NT2/D1 (cell line): Measurements from ENCODE around the gene TMEM240.
"Not testable (repeated sequence)": the region's sequence is repeated elsewhere in the genome, so short reads cannot be mapped to it uniquely, and the experiment has no call there.

Experiments used
- DNase-seq: peaks from one replicate; pipeline ENCODE4 v3.0.0-alpha.2; 2011; ENCODE audit warnings: low read depth, low spot score
- H3K27me3 ChIP-seq: 2 replicates; pipeline ENCODE4 v1.6.0; 2011; ENCODE audit warnings: mild to moderate bottlenecking; ENCODE audit not compliant: insufficient read length, insufficient read depth
- H3K36me3 ChIP-seq: 2 replicates; pipeline ENCODE4 v1.6.1; 2011; ENCODE audit warnings: mild to moderate bottlenecking, low read length, mixed read lengths; ENCODE audit not compliant: insufficient read depth, insufficient read length
- H3K4me1 ChIP-seq: 2 replicates; pipeline ENCODE4 v1.5.1; 2011; ENCODE audit not compliant: insufficient read depth, insufficient read length
- H3K4me3 ChIP-seq: 2 replicates; pipeline ENCODE4 v1.5.1; 2011; ENCODE audit warnings: low read depth; ENCODE audit not compliant: insufficient read length
- H3K9ac ChIP-seq: 2 replicates; pipeline ENCODE4 v1.6.0; 2011; ENCODE audit warnings: low read depth; ENCODE audit not compliant: insufficient read length
- H3K9me3 ChIP-seq: 2 replicates; pipeline ENCODE4 v1.5.1; 2011; ENCODE audit warnings: mild to moderate bottlenecking, low read length; ENCODE audit not compliant: insufficient read depth
- SUZ12 ChIP-seq: IDR thresholded peaks from 2 replicates; pipeline ENCODE4 v1.6.1; 2011; ENCODE audit not compliant: insufficient read length, insufficient read depth; ENCODE audit errors: extremely low read depth
- YY1 ChIP-seq: IDR thresholded peaks from 2 replicates; pipeline ENCODE4 v1.6.1; 2011; ENCODE audit not compliant: insufficient read length, insufficient read depth
- ZNF274 ChIP-seq: IDR thresholded peaks from 2 replicates; pipeline ENCODE4 v1.6.1; 2011; ENCODE audit warnings: mild to moderate bottlenecking, low read depth, low read length

The TMEM240 gene

DNA sequence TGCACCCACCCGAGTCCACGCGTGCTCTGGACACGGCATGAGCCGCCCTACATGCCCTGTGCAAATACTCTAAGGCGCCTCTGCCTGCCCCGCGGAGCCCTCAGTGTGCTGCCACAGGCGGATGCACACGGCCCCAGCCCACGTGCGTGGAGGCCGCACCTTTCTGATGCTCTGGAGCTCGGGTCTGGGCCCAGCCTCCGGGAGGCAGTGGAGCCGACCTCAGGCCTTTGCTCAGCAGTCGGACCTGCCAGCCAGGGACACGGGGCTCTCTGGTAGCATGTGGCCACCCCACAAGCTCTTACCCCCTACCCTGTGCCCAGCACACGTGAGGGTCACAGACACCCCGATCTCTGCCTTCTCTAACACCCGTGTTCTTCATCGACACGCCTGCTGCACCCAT, 2.1 kb downstream of the TMEM240 start:
- no peak for TF ChIP-seq ZNF274
- H3K36me3 ChIP-seq = peaks cover 45% of the 10 kb centered on the region
- no peak for DNase-seq

DNA sequence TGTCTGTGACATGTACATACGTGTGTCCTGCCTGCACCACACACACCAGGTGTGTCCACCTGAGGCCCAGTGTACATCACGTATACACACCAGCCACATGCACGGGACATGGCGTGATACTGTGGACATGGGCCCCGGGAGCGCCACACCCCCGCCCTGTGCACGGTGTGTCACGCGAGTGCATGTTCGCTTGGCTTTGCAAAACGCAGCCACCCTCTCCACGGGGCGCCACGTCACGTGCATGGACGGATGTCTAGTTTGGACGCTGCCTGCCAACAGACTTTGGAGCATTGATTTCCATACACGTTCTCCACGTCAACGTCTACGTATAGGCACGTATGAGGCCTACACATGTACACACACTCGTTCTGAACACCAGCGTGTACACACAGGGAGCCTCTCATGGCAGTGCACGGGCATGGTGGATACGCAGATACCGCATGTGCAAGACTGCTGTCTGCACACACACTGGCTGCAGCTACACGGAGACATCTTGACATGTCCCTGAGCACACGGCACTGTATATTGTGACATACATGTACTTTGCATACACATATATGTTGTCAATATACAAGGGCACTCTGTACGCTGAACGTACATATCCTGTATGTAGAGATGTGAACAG, 2.7 kb downstream of the TMEM240 start:
- no peaks in the 10 kb centered on the region for H3K27me3 ChIP-seq
- TF ChIP-seq ZNF274 (no peak), YY1 (no peak), SUZ12 (no peak)

More for the DNA sequence above, 2.1 kb downstream of the TMEM240 start:
- no peak overlapping the region for H3K4me3 ChIP-seq
- peaks cover 11% of the 10 kb centered on the region for H3K4me1 ChIP-seq
- H3K27me3 ChIP-seq = no peaks in the 10 kb centered on the region
- H3K9ac ChIP-seq = no peak overlapping the region
- no peaks in the 10 kb centered on the region for H3K9me3 ChIP-seq

DNA sequence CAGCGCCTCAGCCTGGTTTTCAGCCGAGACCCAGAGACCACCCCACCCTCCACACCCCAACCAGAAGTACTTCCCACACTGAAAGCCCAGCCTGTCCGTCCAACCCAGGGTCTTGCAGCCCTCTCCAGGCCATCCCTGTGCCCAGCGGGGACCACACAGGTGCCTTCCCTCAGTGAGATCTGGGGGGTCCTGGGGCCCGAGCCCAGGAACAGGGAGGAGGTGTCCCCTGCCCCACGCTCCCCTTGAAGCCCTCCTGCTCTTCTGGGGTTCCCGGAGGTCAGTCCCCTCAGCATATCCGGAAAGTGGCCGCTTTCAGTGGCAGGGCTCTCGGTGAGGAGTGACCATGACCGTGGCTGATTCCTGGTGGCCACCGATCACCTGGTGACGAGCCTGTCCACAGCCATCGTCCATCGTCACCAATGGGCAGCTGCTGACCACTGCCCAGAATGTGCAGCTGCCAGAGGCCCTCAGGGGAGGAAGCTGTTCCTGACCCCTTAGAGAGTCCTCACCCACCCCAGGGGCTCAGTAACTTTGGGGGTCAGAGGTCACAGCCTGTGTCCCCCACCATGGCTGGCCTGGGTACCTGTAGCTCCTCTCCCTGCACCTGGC, 3.4 kb downstream of the TMEM240 start:
- DNase-seq = no peak
- H3K4me3 ChIP-seq = no peak overlapping the region

More for the DNA sequence above, 2.7 kb downstream of the TMEM240 start:
- DNase-seq = no peak
- Histone ChIP-seq H3K4me1 (peaks cover 11% of the 10 kb centered on the region), H3K9ac (no peak overlapping the region), H3K9me3 (no peaks in the 10 kb centered on the region), H3K4me3 (no peak overlapping the region), H3K36me3 (peaks cover 39% of the 10 kb centered on the region)

DNA sequence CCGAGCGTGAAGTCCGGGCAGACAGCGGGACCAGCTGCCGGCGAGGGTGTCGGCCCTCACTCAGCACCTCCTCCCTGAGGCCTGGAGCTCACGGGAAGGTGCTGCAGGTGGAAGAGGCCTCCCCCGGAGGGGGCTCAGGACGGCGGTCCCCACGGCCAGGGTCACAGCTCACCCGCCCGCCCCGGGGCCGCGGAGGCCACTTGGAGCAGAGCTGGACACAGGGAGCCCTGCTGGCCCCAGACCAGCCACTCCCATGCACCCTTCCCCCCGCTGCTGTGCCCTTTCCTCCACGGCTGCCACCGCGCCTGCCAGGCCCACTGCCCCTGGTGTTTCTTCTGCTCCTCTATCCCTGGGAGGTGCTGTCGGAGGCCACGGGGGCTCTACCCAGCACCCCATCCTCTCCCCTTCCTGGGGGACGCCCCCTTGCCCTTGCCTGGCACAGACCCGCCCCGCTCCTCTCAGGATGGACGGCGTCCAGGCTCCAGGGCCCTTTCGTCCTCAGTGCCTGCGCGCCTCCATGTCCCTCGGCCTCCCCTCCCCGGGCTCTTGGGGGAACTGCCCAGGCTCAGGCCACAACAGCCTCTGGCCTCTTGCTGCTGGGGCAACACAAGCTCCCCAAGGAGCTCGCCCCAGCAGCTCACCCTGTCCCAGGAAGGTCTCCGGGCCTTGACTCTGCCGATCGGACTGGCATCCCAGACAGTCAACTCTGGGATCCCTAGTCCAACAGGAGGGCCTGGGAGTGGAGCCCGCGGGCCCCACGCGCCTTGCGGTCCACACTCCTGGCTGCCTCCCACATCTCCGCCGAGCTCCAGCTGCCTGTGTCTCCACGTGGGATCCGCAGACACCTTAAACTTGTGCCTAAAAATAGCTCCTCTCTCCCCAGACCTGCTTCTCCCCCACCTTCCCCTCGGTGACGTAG, 4.1 kb downstream of the TMEM240 start:
- no peak for DNase-seq
- TF ChIP-seq ZNF274 (no peak), YY1 (no peak), SUZ12 (no peak)
- no peak overlapping the region for H3K9ac ChIP-seq
- peaks cover 27% of the 10 kb centered on the region for H3K36me3 ChIP-seq
- peaks cover 11% of the 10 kb centered on the region for H3K4me1 ChIP-seq
- H3K27me3 ChIP-seq = no peaks in the 10 kb centered on the region
- peaks cover 4% of the 10 kb centered on the region; the same call in 1 of the 2 replicates for H3K9me3 ChIP-seq
- no peak overlapping the region for H3K4me3 ChIP-seq

More for the DNA sequence above, 3.4 kb downstream of the TMEM240 start:
- Histone ChIP-seq H3K36me3 (peaks cover 35% of the 10 kb centered on the region), H3K9me3 (no peaks in the 10 kb centered on the region), H3K27me3 (no peaks in the 10 kb centered on the region), H3K9ac (no peak overlapping the region), H3K4me1 (peaks cover 11% of the 10 kb centered on the region)
- no peak for TF ChIP-seq ZNF274
- no peak for TF ChIP-seq YY1
- TF ChIP-seq SUZ12 = no peak

DNA sequence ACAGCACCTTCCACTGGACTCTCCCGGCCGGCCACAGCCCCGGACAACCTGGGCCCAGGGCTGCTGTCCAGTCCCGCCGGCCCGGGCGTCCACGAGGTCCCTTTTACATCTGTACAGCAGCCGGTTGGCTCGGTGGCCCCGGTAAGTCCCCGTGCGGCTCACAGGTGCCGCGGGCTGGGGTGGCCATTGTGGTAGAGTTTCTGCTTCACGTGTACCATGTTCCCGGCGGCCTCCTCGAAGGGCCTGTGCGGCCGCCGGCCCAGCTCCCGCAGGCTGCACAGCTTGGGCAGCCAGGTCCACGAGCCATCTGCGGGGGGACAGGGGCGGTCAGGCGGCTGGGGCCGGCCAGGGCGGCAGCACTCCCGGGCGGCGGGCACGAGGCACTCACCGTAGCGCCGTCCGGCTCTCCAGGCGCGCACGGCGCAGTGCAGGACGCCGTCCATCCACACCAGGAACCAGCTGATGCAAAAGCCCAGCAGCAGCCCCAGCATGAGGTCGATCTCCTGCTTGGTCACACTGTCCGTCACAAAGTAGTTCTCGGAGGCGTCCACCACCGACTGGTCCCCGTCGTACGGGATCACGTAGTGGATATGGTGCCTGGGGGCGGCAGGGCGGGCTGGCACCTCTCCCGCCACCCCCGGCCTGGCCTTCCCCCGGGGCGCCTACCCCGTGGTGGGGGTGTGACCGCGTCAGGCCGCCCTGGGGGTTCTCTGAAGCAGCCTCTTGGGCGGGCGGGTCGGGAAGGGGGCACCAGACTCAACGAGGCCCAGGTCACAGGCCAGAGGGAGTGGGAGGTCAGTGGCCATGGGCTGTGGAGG, 5.0 kb downstream of the TMEM240 start:
- Histone ChIP-seq H3K4me1 (peaks cover 11% of the 10 kb centered on the region), H3K4me3 (no peak overlapping the region), H3K9ac (no peak overlapping the region), H3K27me3 (no peaks in the 10 kb centered on the region), H3K36me3 (peaks cover 26% of the 10 kb centered on the region), H3K9me3 (peaks cover 4% of the 10 kb centered on the region; the same call in 1 of the 2 replicates)
- DNase-seq = no peak
- TF ChIP-seq SUZ12 = no peak
- no peak for TF ChIP-seq YY1
- no peak for TF ChIP-seq ZNF274

DNA sequence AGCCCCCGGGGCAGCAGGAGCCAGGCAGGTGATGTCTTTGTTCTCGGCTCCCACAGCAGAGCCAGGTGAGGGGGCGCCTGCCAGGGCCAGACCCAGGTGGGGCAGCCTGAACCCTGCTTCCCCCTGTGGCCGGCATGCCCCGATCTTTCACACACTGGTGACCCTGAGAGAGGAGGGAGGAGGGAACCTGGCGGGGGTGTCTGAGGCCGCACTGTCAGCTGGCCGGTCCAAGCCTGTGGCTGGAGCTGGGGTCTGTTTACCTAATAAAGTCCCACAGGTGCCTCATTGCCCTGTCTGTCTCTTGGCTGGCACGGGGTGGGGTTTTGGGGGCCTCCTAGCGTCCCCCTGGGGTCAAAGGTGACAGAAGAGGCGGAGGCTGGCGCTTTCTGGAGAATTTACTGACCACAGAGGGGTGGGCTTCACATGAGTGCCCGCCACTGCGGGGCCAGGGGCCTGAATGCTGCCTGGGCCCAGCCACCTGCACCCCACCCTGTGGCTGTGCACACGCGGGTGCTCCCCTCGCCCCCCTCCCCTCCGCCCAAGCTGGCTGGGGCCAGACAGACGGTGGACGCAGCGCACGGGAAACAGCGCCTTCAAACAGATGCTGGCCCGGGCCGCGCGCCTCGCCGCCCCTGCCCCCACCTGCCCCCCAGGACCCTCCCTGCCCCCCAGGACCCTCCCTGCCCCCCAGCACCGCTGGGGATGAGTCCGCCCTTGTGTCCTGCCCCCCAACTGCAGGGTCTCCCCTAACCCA, 5.8 kb downstream of the TMEM240 start:
- H3K9me3 ChIP-seq = peaks cover 8% of the 10 kb centered on the region; the same call in 1 of the 2 replicates
- peaks cover 11% of the 10 kb centered on the region for H3K4me1 ChIP-seq
- H3K4me3 ChIP-seq = no peak overlapping the region
- TF ChIP-seq SUZ12 (no peak), YY1 (no peak), ZNF274 (no peak)
- DNase-seq = no peak
- H3K27me3 ChIP-seq = no peaks in the 10 kb centered on the region
- peaks cover 31% of the 10 kb centered on the region for H3K36me3 ChIP-seq
- H3K9ac ChIP-seq = no peak overlapping the region

DNA sequence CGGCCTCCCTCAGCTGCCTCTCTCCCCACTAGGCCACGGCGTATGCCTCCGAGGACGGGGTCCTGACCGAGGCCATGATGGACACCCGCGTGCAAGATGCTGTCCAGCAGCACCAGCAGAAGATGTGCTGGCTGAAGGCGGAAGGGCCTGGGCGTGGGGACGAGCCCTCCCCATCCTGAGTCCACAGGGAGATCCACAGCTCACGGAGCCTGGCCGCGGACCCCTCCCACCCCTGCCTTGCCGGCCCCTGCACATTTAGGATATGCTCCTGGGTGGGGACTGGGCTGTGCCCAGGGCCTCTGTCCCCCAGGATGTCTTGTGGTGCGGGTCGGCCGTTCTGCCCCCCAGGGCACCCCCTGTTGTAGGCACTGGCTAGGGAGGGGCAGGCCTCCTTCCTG, 6.5 kb downstream of the TMEM240 start:
- not testable (repeated sequence) for H3K4me1 ChIP-seq, H3K27me3 ChIP-seq, DNase-seq, H3K4me3 ChIP-seq, H3K9ac ChIP-seq
- peaks cover 11% of the 10 kb centered on the region; the same call in 1 of the 2 replicates for H3K9me3 ChIP-seq
- peaks cover 36% of the 10 kb centered on the region for H3K36me3 ChIP-seq

DNA sequence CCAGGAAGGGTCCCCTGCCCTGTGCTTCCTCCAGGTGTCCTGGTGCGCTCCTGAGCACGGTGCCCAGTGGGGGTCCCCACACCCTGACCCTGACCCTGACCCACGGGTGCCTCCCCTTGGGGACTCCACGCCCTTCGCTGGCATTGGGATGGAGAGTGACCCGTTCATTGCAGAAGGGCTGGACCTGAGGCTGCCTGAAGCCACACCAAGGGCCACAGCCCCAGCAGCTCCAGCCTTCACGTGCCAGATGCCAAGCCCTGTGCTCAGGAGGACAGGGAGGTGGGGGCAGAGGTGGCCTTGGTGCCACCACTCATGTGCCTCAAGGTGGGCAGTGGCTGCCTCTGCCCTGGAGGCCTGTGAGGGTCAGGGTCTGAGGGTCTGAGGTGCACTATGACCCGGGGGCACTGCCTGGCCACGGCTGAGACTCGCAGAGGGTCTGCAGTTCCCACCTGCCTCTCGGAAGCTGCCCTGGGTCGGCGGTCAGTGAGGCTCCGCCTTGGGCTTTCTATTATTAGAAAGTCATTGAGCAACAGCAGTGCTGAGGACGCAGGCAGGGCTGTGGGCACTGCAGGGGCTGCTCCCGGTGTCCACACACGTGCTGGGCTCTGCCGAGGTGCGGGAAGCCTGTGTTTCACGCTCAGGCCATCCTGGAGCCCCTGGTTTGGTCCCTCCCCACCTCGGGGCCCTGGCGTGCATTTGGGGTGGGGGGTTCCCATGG, 7.1 kb downstream of the TMEM240 start:
- Histone ChIP-seq H3K9me3 (peaks cover 11% of the 10 kb centered on the region; the same call in 1 of the 2 replicates), H3K36me3 (peaks cover 37% of the 10 kb centered on the region)
- DNase-seq, H3K27me3 ChIP-seq, H3K4me1 ChIP-seq, H3K4me3 ChIP-seq, H3K9ac ChIP-seq: not testable (repeated sequence)
